GM18507 (cell line): ENCODE data around the gene SUDS3.
"Not testable (repeated sequence)": the region's sequence is repeated elsewhere in the genome, so short reads cannot be mapped to it uniquely, and the experiment has no call there.

Source experiments
- DNase-seq: peaks from one replicate; pipeline ENCODE4 v3.0.0; 2011; ENCODE audit warnings: low read depth; ENCODE audit not compliant: insufficient read length; ENCODE audit errors: extremely low spot score
- FAIRE-seq: peaks from 2 replicates; lab custom pipeline; 2011; peaks lifted over from hg19 to GRCh38; lab: Jason Lieb, UNC

The SUDS3 gene

GRCh38 chr12:118376089-118377020 lies at the start of gene SUDS3:
Gene SUDS3 (plus strand): TSS chr12:118376555. CDS start chr12:118376692, 137 bp downstream.
- DNase-seq: peak; percentile 67
- FAIRE-seq: peak; percentile 87

GRCh38 chr12:118326991-118327390 lies 49.4 kb upstream of the SUDS3 start:
- FAIRE-seq (no peak), DNase-seq (no peak)

- DNase-seq (no peak), FAIRE-seq (no peak)
Observed at GRCh38 chr12:118327391-118327790, 49.0 kb upstream of the SUDS3 start.

GRCh38 chr12:118328486-118329330 lies 47.6 kb upstream of the SUDS3 start:
- peak; percentile 51 for FAIRE-seq
- DNase-seq: no peak

- DNase-seq (peak; percentile 17), FAIRE-seq (peak; percentile 89)
Observed at GRCh38 chr12:118330421-118331018, 45.8 kb upstream of the SUDS3 start.

- DNase-seq: no peak
- FAIRE-seq: no peak
Observed at GRCh38 chr12:118332511-118332910, 43.8 kb upstream of the SUDS3 start.

- FAIRE-seq: no peak
- no peak for DNase-seq
Observed at GRCh38 chr12:118334241-118334640, 42.1 kb upstream of the SUDS3 start.

GRCh38 chr12:118334939-118335567 lies 41.3 kb upstream of the SUDS3 start:
- no peak for FAIRE-seq
- no peak for DNase-seq

GRCh38 chr12:118336123-118336522 lies 40.2 kb upstream of the SUDS3 start:
- FAIRE-seq: no peak

GRCh38 chr12:118337194-118337838 lies 39.0 kb upstream of the SUDS3 start:
- no peak for FAIRE-seq
- no peak for DNase-seq

More at GRCh38 chr12:118336123-118336522, 40.2 kb upstream of the SUDS3 start:
- DNase-seq: no peak

GRCh38 chr12:118342090-118342489 lies 34.3 kb upstream of the SUDS3 start:
- FAIRE-seq: peak; percentile 50

GRCh38 chr12:118344829-118345228 lies 31.5 kb upstream of the SUDS3 start:
- DNase-seq: no peak
- peak; percentile 36 for FAIRE-seq

More at GRCh38 chr12:118342090-118342489, 34.3 kb upstream of the SUDS3 start:
- DNase-seq: no peak

- no peak for DNase-seq
- FAIRE-seq: peak; percentile 67
Observed at GRCh38 chr12:118345355-118345754, 31.0 kb upstream of the SUDS3 start.

- DNase-seq (no peak), FAIRE-seq (peak; percentile 65)
Observed at GRCh38 chr12:118346895-118347294, 29.5 kb upstream of the SUDS3 start.

GRCh38 chr12:118347916-118348315 lies 28.4 kb upstream of the SUDS3 start:
- DNase-seq (no peak), FAIRE-seq (no peak)

GRCh38 chr12:118350908-118351559 lies 25.3 kb upstream of the SUDS3 start:
- FAIRE-seq: no peak

GRCh38 chr12:118353721-118354120 lies 22.6 kb upstream of the SUDS3 start:
- FAIRE-seq: no peak
- no peak for DNase-seq

More at GRCh38 chr12:118350908-118351559, 25.3 kb upstream of the SUDS3 start:
- no peak for DNase-seq

GRCh38 chr12:118354503-118354902 lies 21.9 kb upstream of the SUDS3 start:
- not testable (repeated sequence) for FAIRE-seq, DNase-seq
